ENCODE measurements around the gene TMUB2.

TMUB2 gene

DNA sequence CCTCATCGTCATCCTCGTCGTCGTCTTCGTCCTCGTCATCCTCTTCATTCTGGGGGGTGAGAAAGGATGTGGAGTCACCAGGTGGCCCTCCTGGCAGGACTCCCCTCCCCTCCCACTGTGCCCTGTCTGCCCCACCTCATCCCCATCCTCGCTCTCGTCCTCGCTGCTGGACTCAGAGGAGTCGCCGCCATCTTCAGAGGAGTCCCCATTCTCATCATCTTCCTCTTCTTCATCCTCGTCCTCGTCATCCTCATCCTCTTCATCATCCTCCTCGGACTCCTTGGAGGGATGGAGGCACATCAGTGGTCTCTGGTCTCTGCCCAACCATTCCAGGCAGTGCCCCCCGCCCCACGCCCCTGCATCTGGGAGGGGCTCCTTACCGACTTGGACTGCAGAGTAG, 20.5 kb downstream of the TMUB2 start:
- H3K9me2 ChIP-seq (replicated peaks; ENCODE audit: low read depth, low read length): no peaks in the 10 kb centered on the region

GRCh38 chr17:44207743-44208142, 21.0 kb downstream of the TMUB2 start:
- Histone ChIP-seq H4K20me1 (ENCODE audit: insufficient read depth, low read length, poor library complexity, severe bottlenecking) (no peaks in the 10 kb centered on the region), H3K36me3 (ENCODE audit: insufficient read depth, low read length) (peaks cover 49% of the 10 kb centered on the region; the same call in 1 of the 2 replicates), H3K9ac (ENCODE audit: low read depth, low read length, poor library complexity, severe bottlenecking) (no peak overlapping the region), H3K4me2 (ENCODE audit: low read depth, low read length, poor library complexity, severe bottlenecking) (no peak overlapping the region), H3K9me3 (ENCODE audit: insufficient read depth, low read depth, low read length) (no peaks in the 10 kb centered on the region), H3K9me2 (replicated peaks; ENCODE audit: low read depth, low read length) (no peaks in the 10 kb centered on the region), H3F3A (ENCODE audit: low read depth) (0 out of 2 replicates have a peak, but pooled peaks cover 4% of the 10 kb centered on the region), H3K4me1 (ENCODE audit: insufficient read depth, low read length, poor library complexity, severe bottlenecking) (peaks cover 4% of the 10 kb centered on the region), H3K4me3 (ENCODE audit: low read length, poor library complexity, severe bottlenecking) (no peak overlapping the region), H3K79me2 (ENCODE audit: insufficient read depth, low read length) (no peaks in the 10 kb centered on the region), H2AFZ (ENCODE audit: low read length) (no peak overlapping the region), H3K27me3 (ENCODE audit: insufficient read depth, low read length, poor library complexity, severe bottlenecking) (no peaks in the 10 kb centered on the region)
- TF ChIP-seq CTCF (conservative IDR thresholded peaks at IDR 0.05; ENCODE audit: low read length) (no peak), EZH2phosphoT487 (IDR thresholded peaks at IDR 0.05; ENCODE audit: borderline replicate concordance) (no peak)

More for the DNA sequence above, 20.5 kb downstream of the TMUB2 start:
- Histone ChIP-seq H3K36me3 (ENCODE audit: insufficient read depth, low read length) (peaks cover 49% of the 10 kb centered on the region; the same call in 1 of the 2 replicates), H3K4me3 (ENCODE audit: low read length, poor library complexity, severe bottlenecking) (no peak overlapping the region), H3K4me2 (ENCODE audit: low read depth, low read length, poor library complexity, severe bottlenecking) (no peak overlapping the region), H3K4me1 (ENCODE audit: insufficient read depth, low read length, poor library complexity, severe bottlenecking) (peaks cover 4% of the 10 kb centered on the region), H4K20me1 (ENCODE audit: insufficient read depth, low read length, poor library complexity, severe bottlenecking) (no peaks in the 10 kb centered on the region), H2AFZ (ENCODE audit: low read length) (no peak overlapping the region), H3F3A (ENCODE audit: low read depth) (0 out of 2 replicates have a peak, but pooled peaks cover 4% of the 10 kb centered on the region), H3K27me3 (ENCODE audit: insufficient read depth, low read length, poor library complexity, severe bottlenecking) (no peaks in the 10 kb centered on the region), H3K9me3 (ENCODE audit: insufficient read depth, low read depth, low read length) (no peaks in the 10 kb centered on the region), H3K9ac (ENCODE audit: low read depth, low read length, poor library complexity, severe bottlenecking) (no peak overlapping the region), H3K79me2 (ENCODE audit: insufficient read depth, low read length) (no peaks in the 10 kb centered on the region)
- TF ChIP-seq EZH2phosphoT487 (IDR thresholded peaks at IDR 0.05; ENCODE audit: borderline replicate concordance) (no peak), CTCF (conservative IDR thresholded peaks at IDR 0.05; ENCODE audit: low read length) (no peak)

- Histone ChIP-seq H3K27me3 (ENCODE audit: insufficient read depth, low read length, poor library complexity, severe bottlenecking) (no peaks in the 10 kb centered on the region), H3K36me3 (ENCODE audit: insufficient read depth, low read length) (peaks cover 67% of the 10 kb centered on the region; the same call in 1 of the 2 replicates), H3K4me1 (ENCODE audit: insufficient read depth, low read length, poor library complexity, severe bottlenecking) (no peaks in the 10 kb centered on the region), H2AFZ (ENCODE audit: low read length) (no peak overlapping the region), H3K4me3 (ENCODE audit: low read length, poor library complexity, severe bottlenecking) (no peak overlapping the region), H3K79me2 (ENCODE audit: insufficient read depth, low read length) (peaks cover 15% of the 10 kb centered on the region; the same call in 1 of the 2 replicates), H4K20me1 (ENCODE audit: insufficient read depth, low read length, poor library complexity, severe bottlenecking) (peaks cover 11% of the 10 kb centered on the region), H3K9me2 (replicated peaks; ENCODE audit: low read depth, low read length) (no peaks in the 10 kb centered on the region), H3K9ac (ENCODE audit: low read depth, low read length, poor library complexity, severe bottlenecking) (no peak overlapping the region), H3F3A (ENCODE audit: low read depth) (0 out of 2 replicates have a peak, but pooled peaks cover 4% of the 10 kb centered on the region), H3K9me3 (ENCODE audit: insufficient read depth, low read depth, low read length) (no peaks in the 10 kb centered on the region), H3K4me2 (ENCODE audit: low read depth, low read length, poor library complexity, severe bottlenecking) (no peak overlapping the region)
- TF ChIP-seq CTCF (conservative IDR thresholded peaks at IDR 0.05; ENCODE audit: low read length) (no peak), EZH2phosphoT487 (IDR thresholded peaks at IDR 0.05; ENCODE audit: borderline replicate concordance) (no peak)
These were observed 23.1 kb downstream of the TMUB2 start for GRCh38 chr17:44209786-44210341.

All from Loucy (cell line).